ENCODE results near the gene MFNG.
"Not testable (repeated sequence)": the region's sequence is repeated elsewhere in the genome, so short reads cannot be mapped to it uniquely, and the experiment has no call there.

MFNG gene

GRCh38 chr22:37472418-37473006 is 13.7 kb downstream of the MFNG start:
- DNase-seq: peak; percentile 44

DNA sequence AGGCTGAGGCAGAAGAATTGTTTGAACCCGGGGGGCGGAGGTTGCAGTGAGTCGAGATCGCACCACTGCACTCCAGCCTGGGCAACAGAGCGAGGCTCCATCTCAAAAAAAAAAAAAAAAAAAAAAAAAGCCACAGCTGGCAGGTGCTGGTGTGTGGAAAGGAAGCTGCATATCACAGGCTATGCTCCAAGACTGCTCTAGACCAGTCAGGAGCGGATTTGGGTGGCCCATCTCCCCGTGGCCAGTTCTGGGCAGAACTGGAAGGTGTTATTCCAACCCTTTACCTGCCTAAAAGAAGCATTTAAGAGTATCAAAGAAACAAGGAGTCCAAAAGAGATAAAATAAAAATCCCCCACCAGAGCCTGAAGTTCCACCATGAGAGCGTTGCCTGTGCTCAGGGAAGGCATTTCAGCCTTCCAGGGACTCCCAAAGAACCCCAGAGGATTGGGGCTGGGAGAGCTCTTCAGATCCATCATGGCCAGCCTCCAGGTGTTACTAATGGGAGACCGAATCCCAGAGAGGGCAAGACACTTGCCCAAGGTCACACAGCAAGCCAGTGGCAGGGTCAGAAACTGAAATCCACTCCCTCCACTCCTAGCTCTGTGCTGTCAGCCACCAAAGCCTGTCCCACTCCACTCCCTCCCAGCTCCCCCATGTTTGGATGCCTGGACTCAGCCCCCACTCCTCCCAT is 14.3 kb downstream of the MFNG start:
- DNase-seq: no peak

DNA sequence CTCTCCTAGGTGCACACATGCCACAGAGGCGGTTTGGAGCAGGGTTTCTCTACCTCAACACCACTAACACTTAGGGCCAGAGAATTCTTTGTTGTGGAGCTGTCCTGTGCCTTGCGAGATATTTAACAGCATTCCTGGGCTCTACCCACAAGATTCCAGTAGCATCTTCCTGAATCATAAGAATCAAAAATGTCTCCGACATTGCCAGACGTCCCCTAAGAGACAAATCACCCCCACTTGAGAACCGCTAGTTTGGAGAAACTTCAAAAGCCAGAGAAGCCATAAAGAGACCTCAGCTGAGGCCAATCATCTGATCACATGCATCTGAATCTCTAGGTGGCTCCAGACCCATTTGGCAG is 16.1 kb downstream of the MFNG start:
- DNase-seq: no peak

DNA sequence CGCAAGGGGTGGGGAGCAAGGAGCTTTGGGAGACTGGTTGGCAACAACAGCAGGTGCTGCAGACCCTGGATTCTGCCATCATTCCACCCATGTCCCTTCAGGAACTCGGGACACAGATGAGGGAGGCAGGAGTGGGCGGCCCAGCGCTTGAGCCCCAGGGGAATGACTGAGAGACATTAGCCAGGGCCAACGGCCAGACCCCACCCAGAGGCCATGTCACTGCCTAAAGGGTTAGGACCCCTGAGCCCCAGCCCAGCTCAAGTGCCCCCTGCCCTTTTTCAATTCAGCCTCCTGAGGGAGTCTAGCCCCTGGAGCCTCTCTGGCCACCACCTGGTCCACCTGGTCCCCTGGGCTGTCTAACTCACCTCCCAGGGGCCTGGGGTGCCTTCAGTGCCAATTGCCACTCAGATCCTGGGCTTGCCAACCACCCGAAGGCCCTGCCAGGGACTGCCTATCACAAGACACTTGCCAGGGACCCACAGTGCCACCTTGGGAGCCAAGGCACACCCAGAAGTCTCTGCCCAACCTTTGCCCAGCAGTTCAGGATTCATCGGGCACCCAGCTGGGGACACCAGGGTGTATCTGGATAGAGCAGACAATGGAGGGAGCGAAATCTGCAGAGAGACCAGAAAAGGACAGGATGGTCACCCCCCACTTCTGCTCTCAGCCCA is 16.6 kb downstream of the MFNG start:
- no peak for DNase-seq

- DNase-seq: not testable (repeated sequence)
Observed at GRCh38 chr22:37468201-37468695, 17.9 kb downstream of the MFNG start.

DNA sequence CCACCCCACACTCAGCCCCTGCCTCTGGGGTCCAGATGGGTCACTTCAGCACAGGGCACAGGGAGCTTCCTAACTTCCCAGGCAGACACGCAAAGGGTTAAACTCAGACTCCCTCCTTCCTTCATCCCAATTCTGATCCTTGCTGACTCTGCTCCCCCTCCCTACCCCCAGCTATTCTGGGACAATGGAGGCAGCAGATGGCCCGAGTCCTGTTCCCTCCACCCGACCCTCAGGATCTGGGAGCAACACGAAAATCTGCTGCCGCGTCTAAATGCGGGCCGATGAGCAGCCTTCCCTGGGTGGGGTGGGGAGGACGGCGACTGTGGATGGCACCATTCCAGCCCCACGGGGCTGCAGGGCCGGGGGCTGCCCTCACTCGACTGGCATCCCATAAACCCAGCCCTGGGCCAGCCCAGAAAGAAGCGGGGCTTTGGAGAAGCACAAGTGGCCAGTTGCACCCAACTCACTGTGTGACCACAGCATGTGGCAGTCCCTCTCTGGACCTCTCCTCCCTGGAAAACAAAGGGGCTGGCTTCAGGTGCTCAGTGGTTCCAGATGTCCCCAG is 18.7 kb downstream of the MFNG start:
- no peak for DNase-seq

- no peak for DNase-seq
Observed at GRCh38 chr22:37464181-37464580, 22.0 kb downstream of the MFNG start.

- no peak for DNase-seq
Observed at GRCh38 chr22:37462983-37463382, 23.2 kb downstream of the MFNG start.

DNA sequence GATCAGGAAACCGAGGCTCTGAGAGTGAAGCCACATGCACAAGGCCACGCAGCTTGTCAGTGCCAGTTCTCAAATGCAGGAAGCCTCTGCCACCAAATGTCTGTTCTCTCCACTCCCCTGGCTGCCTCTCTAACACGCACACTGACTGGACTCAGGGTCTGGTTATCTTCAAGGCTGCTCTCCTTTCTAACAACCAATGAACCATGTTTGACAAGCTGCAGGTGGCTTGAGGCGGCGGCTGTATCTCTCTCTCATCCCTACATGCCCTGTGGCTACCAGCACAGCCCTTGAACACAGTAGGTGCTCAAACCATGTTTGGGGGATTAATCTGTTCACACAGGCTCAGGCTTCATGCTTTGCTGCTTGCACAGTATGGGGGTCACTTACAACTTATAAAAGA is 23.7 kb downstream of the MFNG start:
- DNase-seq: no peak

- DNase-seq: no peak
Observed at GRCh38 chr22:37461961-37462360, 24.2 kb downstream of the MFNG start.

- DNase-seq: no peak
Observed at GRCh38 chr22:37460684-37461083, 25.5 kb downstream of the MFNG start.

- no peak for DNase-seq
Observed at GRCh38 chr22:37459206-37459605, 27.0 kb downstream of the MFNG start.

DNA sequence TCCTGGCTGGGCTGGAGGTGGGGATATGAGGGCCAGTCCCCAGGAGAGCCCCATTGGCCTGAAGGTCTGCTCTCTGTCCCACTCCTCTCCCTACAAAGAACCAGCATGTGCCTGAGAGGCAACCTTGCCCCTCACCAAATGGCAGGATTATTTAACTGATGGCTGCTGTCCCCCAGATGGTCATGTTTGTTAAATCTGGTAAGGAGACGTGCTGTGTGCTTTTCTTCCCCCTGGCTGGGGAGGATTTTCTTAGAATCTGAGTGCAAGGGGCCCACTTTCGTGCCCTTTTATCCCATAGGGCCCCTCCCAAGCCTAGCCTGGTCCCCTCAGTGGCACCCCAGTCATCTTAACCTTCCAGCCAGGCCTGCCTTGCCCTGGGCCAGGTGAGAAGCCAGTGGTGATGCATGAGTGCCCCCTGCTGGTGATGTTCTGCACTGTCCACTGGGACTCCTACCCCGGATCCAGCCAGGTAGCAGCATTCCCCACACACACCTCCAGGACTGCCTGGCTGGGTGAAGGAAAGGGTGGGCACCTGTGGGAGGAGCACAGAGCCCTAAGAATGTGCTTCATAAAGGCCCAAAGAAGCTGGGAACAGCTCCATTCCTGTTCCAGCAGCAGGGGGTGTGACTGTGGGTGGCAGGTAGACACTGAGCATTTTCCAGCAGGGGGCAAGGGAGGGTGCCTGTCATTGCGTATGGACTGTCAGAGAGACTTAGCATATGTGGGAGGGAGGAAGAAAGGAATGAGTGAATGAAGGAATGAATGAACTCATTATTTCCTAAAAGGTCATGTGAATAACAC is 28.9 kb downstream of the MFNG start:
- peak; percentile 84 for DNase-seq

DNA sequence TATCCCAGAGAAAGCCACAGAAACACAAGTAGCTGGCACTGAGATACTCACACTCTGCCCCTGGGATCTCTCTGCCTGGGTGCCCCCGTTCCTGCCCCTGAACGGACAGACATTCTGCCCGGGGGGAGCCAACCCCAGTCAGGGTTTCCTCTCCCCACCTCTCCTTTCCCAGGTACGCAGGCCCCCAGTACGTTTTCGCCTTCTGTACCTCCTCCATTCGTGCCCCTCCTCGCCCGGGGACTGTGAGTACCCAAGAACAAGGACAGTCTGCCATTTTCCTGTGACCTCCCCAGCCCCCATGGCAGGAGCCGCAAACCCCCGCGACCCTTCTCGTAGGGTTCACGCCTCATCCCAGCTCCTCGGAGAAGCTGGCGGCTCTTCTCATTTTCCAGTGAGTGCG is 29.8 kb downstream of the MFNG start:
- no peak for DNase-seq

DNA sequence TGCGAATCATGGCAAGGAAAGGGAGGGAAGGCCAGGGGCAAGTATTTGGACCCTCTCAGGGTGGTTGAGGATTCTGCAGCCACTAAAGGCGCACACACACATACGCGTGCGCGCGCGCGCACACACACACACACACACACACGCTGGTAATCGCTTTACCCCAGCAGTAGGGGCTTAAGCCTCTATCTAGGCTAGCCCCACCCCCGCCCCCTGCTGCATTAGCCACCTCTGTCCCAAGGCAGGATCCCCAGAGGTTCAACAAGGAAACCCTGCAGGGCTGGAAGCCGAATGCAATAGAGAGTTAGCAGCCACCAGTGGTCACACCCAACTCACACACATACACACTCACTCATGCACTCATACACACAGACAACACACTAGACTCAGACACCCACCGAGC is 30.3 kb downstream of the MFNG start:
- DNase-seq: no peak

DNA sequence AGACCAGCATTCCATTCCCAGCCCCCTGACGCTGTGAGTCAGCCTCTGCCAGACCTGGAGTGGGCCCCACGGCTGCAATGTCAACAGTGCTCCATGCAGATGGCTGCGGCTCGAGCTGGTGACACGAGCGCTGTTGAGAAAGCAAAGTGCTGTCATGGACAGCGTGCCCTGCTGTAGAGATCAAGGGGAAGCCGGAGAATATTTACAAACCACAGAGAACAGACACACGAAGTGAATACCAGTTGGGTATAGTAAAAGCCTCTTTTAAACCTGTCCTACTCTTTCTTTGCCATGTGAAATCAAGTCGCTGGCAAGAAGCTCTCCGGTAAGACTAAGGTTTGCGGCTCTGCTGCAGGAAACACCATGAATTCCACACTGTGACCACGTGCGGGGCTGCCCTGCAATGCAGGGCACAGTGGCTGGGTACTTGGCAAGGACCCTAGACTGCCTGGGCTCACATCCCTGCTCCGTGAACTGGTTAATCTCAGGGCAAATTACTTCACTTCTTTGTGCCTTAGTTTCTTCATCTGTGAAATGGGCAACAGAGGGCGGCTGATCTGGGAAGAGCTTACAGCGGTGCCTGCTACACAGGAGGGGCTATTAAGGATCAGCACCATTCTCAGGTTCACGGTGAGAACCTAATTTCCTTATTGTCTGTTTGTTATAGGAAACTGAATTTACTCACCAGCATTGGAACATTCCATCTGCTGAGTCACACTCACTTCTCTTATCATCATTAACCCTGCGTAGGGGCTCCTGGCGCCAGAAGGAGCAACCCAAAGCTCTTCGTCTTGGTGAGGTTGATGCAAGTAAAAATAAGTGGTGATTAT is 31.1 kb downstream of the MFNG start:
- DNase-seq: no peak

DNA sequence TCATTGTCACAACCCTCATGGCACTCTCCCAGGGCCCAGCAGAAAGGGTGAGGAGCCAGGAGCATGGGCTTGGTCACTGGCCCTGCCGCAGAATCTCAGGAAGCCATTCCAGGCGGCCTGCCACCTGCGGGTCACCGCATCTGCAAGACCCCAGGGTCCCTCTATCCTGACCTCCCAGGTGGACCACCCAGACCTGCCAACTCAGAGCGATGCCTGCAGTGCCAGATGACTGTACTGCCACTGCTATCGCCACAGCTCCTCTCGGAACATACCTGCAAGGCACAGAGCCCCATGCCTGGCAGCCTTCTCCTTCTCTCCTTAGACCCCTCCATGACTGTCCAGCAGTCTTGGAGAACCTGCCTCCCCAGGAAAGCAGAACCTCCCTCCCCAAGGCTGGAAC is 32.5 kb downstream of the MFNG start:
- no peak for DNase-seq

- no peak for DNase-seq
Observed at GRCh38 chr22:37451218-37451617, 35.0 kb downstream of the MFNG start.

GRCh38 chr22:37449331-37450001 is 36.7 kb downstream of the MFNG start:
- DNase-seq: no peak

DNA sequence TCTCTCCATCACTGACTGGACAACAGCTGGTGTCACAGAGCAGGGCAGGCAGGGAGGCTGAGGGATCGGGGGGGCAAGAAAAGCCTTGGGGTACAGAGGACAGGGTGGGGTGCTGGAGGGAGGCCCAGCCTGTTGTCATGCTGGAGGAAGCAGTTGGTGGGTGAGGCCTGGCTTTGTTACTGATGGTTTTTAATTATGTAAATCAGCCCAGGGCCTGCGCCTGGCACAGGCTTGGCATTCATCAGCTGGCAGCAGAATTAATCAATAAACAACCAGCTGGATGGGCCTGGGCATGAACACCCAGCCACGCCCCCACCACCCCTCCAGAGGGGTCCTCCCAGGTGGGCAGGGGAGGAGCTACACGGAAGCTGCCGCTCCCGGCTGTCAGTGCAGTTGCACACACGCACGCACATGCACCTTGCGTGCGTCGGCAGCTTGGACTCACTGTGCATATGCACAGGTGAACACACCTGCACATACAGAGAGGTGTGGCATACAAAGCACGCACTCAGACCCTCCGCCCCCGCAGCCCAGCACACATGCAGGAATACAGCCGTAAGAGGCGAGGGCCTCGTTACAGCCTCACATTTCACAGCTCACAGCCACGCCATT is 37.6 kb downstream of the MFNG start:
- no peak for DNase-seq

GRCh38 chr22:37445501-37445900 is 40.7 kb downstream of the MFNG start:
- DNase-seq: no peak

Data from T-helper 9 cell (primary cell).